Neutrophil (primary cell): ENCODE results near the gene GAPDH.

Source experiments
- H3K27ac ChIP-seq: fragments of 200-600 bp; sonication (generic); 2 replicates; pipeline ENCODE4 v1.5.1; 2016; ENCODE audit warnings: mild to moderate bottlenecking, moderate library complexity
- H3K27me3 ChIP-seq: fragments of 200-600 bp; sonication (generic); 2 replicates; pipeline ENCODE4 v1.6.0; 2016; ENCODE audit warnings: mild to moderate bottlenecking
- H3K36me3 ChIP-seq: fragments of 200-600 bp; sonication (generic); 2 replicates; pipeline ENCODE4 v1.5.1; 2017
- H3K4me1 ChIP-seq, 2 experiments: fragments of 200-600 bp in 1 of 2; sonication (generic) in 1 of 2; 1 replicate in 1 of 2; 2 replicates in 1 of 2; pipeline versions ENCODE4 v1.5.1 to v1.6.1; 2013 to 2016; ENCODE audit warnings: low read depth in 1 of 2, low read length in 1 of 2, mild to moderate bottlenecking in 1 of 2, moderate library complexity in 1 of 2; ENCODE audit not compliant: control insufficient read depth in 1 of 2, insufficient read depth in 1 of 2
- H3K4me3 ChIP-seq, 2 experiments: fragments of 200-600 bp in 1 of 2; sonication (generic) in 1 of 2; 1 replicate in 1 of 2; 2 replicates in 1 of 2; pipeline ENCODE4 v1.5.1; 2013 to 2016; ENCODE audit warnings: low read depth in 1 of 2, low read length in 1 of 2, mild to moderate bottlenecking in 1 of 2, moderate library complexity in 1 of 2
- H3K9me3 ChIP-seq: fragments of 200-600 bp; sonication (generic); 2 replicates; pipeline ENCODE4 v1.5.1; 2016
- CTCF ChIP-seq: fragments of 200-600 bp; sonication (generic); IDR thresholded peaks from 2 replicates; pipeline ENCODE4 v1.5.1; 2016; ENCODE audit warnings: antibody characterized with exemption

The GAPDH gene

GRCh38 chr12:6524648-6525047 is 9.7 kb upstream of the GAPDH start:
- no peak for TF ChIP-seq CTCF
- Histone ChIP-seq H3K36me3 (peaks cover 96% of the 10 kb centered on the region), H3K27me3 (no peaks in the 10 kb centered on the region), H3K4me1 (no peaks in the 10 kb centered on the region), H3K9me3 (no peaks in the 10 kb centered on the region), H3K4me3 (no peak overlapping the region), H3K27ac (no peak overlapping the region)

- Histone ChIP-seq H3K4me1 (no peaks in the 10 kb centered on the region), H3K9me3 (no peaks in the 10 kb centered on the region), H3K36me3 (peaks cover 97% of the 10 kb centered on the region), H3K27ac (no peak overlapping the region), H3K4me3 (no peak overlapping the region), H3K27me3 (no peaks in the 10 kb centered on the region)
- TF ChIP-seq CTCF, result no peak
Observed at GRCh38 chr12:6526201-6526600, 8.1 kb upstream of the GAPDH start.

GRCh38 chr12:6526766-6527525 is 7.4 kb upstream of the GAPDH start:
- H3K9me3 ChIP-seq, result no peaks in the 10 kb centered on the region
- H3K4me3 ChIP-seq, result no peak overlapping the region
- H3K4me1 ChIP-seq, result peaks cover 2 to 4% of the 10 kb centered on the region in 2 experiments
- no peak for TF ChIP-seq CTCF
- peaks cover 93% of the 10 kb centered on the region for H3K36me3 ChIP-seq
- no peaks in the 10 kb centered on the region for H3K27me3 ChIP-seq
- H3K27ac ChIP-seq, result no peak overlapping the region

GRCh38 chr12:6527711-6528110 is 6.6 kb upstream of the GAPDH start:
- Histone ChIP-seq H3K4me1 (peaks cover 10 to 12% of the 10 kb centered on the region in 2 experiments), H3K4me3 (no peak overlapping the region), H3K9me3 (no peaks in the 10 kb centered on the region), H3K27me3 (no peaks in the 10 kb centered on the region), H3K27ac (no peak overlapping the region), H3K36me3 (peaks cover 86% of the 10 kb centered on the region)
- TF ChIP-seq CTCF, result no peak

GRCh38 chr12:6528539-6529235 is 5.6 kb upstream of the GAPDH start:
- H3K27me3 ChIP-seq, result no peaks in the 10 kb centered on the region
- no peak overlapping the region for H3K4me3 ChIP-seq
- H3K36me3 ChIP-seq, result peaks cover 77% of the 10 kb centered on the region
- no peak for TF ChIP-seq CTCF
- H3K27ac ChIP-seq, result no peak overlapping the region
- peaks cover 20 to 22% of the 10 kb centered on the region in 2 experiments for H3K4me1 ChIP-seq
- H3K9me3 ChIP-seq, result no peaks in the 10 kb centered on the region
